IMR-90 (cell line): ENCODE measurements around the gene OR5H15. TPM values are rescaled to one million over a fixed set of nuclear protein-coding genes. Genes with fewer than 3 reads are reported as not detected.

Experiments used
- ATAC-seq: fragments of 200-7000 bp; cut with Tn5 transposase; 2 replicates; pipeline ENCODE4 v1.9.1; 2020; ENCODE audit warnings: low read depth, mild to moderate bottlenecking, moderate library complexity
- Bru-seq: library from RNA; stranded (reverse); fragments of 400-500 nt; gene quantifications from one replicate; lab custom pipeline; 2021; lab: Mats Ljungman, UMichigan
- BruChase-seq, 2 experiments: library from RNA; stranded (reverse); fragments of 400-500 nt; gene quantifications; one replicate each; lab custom pipeline; 2021; lab: Mats Ljungman, UMichigan
- BruUV-seq: library from RNA; stranded (reverse); fragments of 400-500 nt; replicated peaks from 2 replicates; lab custom pipeline; 2021; lab: Mats Ljungman, UMichigan
- CTCF ChIA-PET: fragments of 300-600 bp; formaldehyde crosslinking; extraction: SDS; loops from one replicate; lab custom pipeline; 2021; ENCODE audit warnings: antibody characterized with exemption; lab: Yijun Ruan, JAX
- POLR2A ChIA-PET: fragments of 300-600 bp; sonication (Branson Sonifier 250); formaldehyde crosslinking; loops from one replicate; lab custom pipeline; 2022; ENCODE audit warnings: antibody characterized with exemption; ENCODE audit not compliant: unreplicated experiment; lab: Charles Lee
- DNase-seq: peaks from one replicate; pipeline ENCODE4 v3.0.0; 2013
- H2AFZ ChIP-seq: replicated peaks from 2 replicates; pipeline ENCODE3; 2013; ENCODE audit warnings: low read length, mild to moderate bottlenecking; ENCODE audit not compliant: poor library complexity
- H2AK5ac ChIP-seq: 2 replicates; pipeline ENCODE4 v1.6.1; 2013; ENCODE audit warnings: low read depth, low read length, inconsistent platforms
- H2AK9ac ChIP-seq: replicated peaks from 2 replicates; pipeline ENCODE3; 2013; ENCODE audit warnings: mild to moderate bottlenecking, low read depth, low read length, moderate library complexity; ENCODE audit not compliant: poor library complexity
- H2BK120ac ChIP-seq: 2 replicates; pipeline ENCODE4 v1.6.1; 2013; ENCODE audit warnings: low read depth, low read length, inconsistent platforms
- H2BK15ac ChIP-seq: 3 replicates; pipeline ENCODE4 v1.6.1; 2013; ENCODE audit warnings: low read depth, low read length, inconsistent platforms
- H2BK20ac ChIP-seq: 2 replicates; pipeline ENCODE4 v1.6.1; 2013; ENCODE audit warnings: low read depth, mild to moderate bottlenecking, inconsistent platforms, low read length, moderate library complexity
- H2BK5ac ChIP-seq: 2 replicates; pipeline ENCODE4 v1.6.1; 2013; ENCODE audit warnings: mild to moderate bottlenecking, low read depth, low read length, inconsistent platforms; ENCODE audit not compliant: poor library complexity, severe bottlenecking
- H3K14ac ChIP-seq: replicated peaks from 2 replicates; pipeline ENCODE4 v1.6.1; 2013; ENCODE audit warnings: low read depth, low read length, inconsistent platforms
- H3K18ac ChIP-seq: 2 replicates; pipeline ENCODE4 v1.6.1; 2013; ENCODE audit warnings: low read depth, low read length, control low read depth
- H3K23ac ChIP-seq: 2 replicates; pipeline ENCODE4 v1.6.1; 2013; ENCODE audit warnings: low read depth, low read length, inconsistent platforms
- H3K27ac ChIP-seq: 2 replicates; pipeline ENCODE4 v1.5.1; 2013; ENCODE audit warnings: mild to moderate bottlenecking, control low read depth, low read length; ENCODE audit not compliant: insufficient read depth
- H3K27me3 ChIP-seq: 2 replicates; pipeline ENCODE4 v1.6.1; 2013; ENCODE audit warnings: low read length; ENCODE audit not compliant: control insufficient read depth, insufficient read depth
- H3K36me3 ChIP-seq: 2 replicates; pipeline ENCODE4 v1.6.1; 2013; ENCODE audit warnings: low read length, mixed read lengths; ENCODE audit not compliant: control insufficient read depth, insufficient read depth
- H3K4ac ChIP-seq: 2 replicates; pipeline ENCODE4 v1.6.1; 2013; ENCODE audit warnings: low read depth, low read length, inconsistent platforms
- H3K4me1 ChIP-seq: 2 replicates; pipeline ENCODE4 v1.6.1; 2013; ENCODE audit warnings: low read length, mixed read lengths; ENCODE audit not compliant: control insufficient read depth, insufficient read depth
- H3K4me2 ChIP-seq: 2 replicates; pipeline ENCODE4 v1.6.1; 2013; ENCODE audit warnings: low read depth, mild to moderate bottlenecking, control low read depth, low read length, moderate library complexity
- H3K4me3 ChIP-seq: 2 replicates; pipeline ENCODE4 v1.5.1; 2013; ENCODE audit warnings: low read depth, mild to moderate bottlenecking, control low read depth, low read length, moderate library complexity; ENCODE audit not compliant: insufficient read depth
- H3K56ac ChIP-seq: 2 replicates; pipeline ENCODE4 v1.6.1; 2013; ENCODE audit warnings: low read length, inconsistent platforms; ENCODE audit not compliant: insufficient read depth; ENCODE audit errors: extremely low read depth
- H3K79me1 ChIP-seq, 2 experiments: 2 replicates each; pipeline ENCODE4 v1.6.1; 2013; ENCODE audit warnings: low read length in 2 of 2, inconsistent platforms in 1 of 2, low read depth in 1 of 2
- H3K9ac ChIP-seq: 2 replicates; pipeline ENCODE4 v1.6.1; 2013; ENCODE audit warnings: low read depth, low read length, control low read depth
- H3K9me1 ChIP-seq: 2 replicates; pipeline ENCODE4 v1.6.1; 2013; ENCODE audit warnings: low read length, inconsistent platforms; ENCODE audit not compliant: insufficient read depth
- H3K9me3 ChIP-seq: 2 replicates; pipeline ENCODE4 v1.6.1; 2013; ENCODE audit warnings: low read length; ENCODE audit not compliant: control insufficient read depth, insufficient read depth
- H4K20me1 ChIP-seq: 2 replicates; pipeline ENCODE4 v1.6.1; 2013; ENCODE audit warnings: low read length, inconsistent platforms; ENCODE audit not compliant: insufficient read depth
- H4K5ac ChIP-seq: 2 replicates; pipeline ENCODE4 v1.6.1; 2013; ENCODE audit warnings: mild to moderate bottlenecking, low read depth, low read length, control low read depth
- H4K8ac ChIP-seq, 2 experiments: 2 replicates each; pipeline ENCODE4 v1.6.1; 2013; ENCODE audit warnings: low read depth in 2 of 2, low read length in 2 of 2, control low read depth in 1 of 2, inconsistent platforms in 1 of 2
- H4K91ac ChIP-seq: 2 replicates; pipeline ENCODE4 v1.6.1; 2013; ENCODE audit warnings: low read depth, low read length, inconsistent platforms; ENCODE audit not compliant: insufficient read depth
- BHLHE40 ChIP-seq: fragments of 150-350 bp; IDR thresholded peaks from 2 replicates; pipeline ENCODE4 v1.6.1; 2016; ENCODE audit warnings: mild to moderate bottlenecking, low read depth, low read length
- CEBPB ChIP-seq: IDR thresholded peaks from 2 replicates; pipeline ENCODE4 v1.6.1; 2012; ENCODE audit warnings: low read depth, low read length, improper control_type of control experiment
- CTCF ChIP-seq: conservative IDR thresholded peaks from 2 replicates; pipeline ENCODE4 v1.5.1; 2012; ENCODE audit warnings: mild to moderate bottlenecking, low read depth, low read length, improper control_type of control experiment
- ELK1 ChIP-seq: fragments of 150-350 bp; IDR thresholded peaks from 2 replicates; pipeline ENCODE4 v1.6.1; 2016; ENCODE audit warnings: low read depth, mild to moderate bottlenecking, low read length, moderate library complexity, borderline replicate concordance
- FOS ChIP-seq: fragments of 150-350 bp; IDR thresholded peaks from 2 replicates; pipeline ENCODE4 v1.6.1; 2016; ENCODE audit warnings: low read depth, low read length
- MAFK ChIP-seq: IDR thresholded peaks from 2 replicates; pipeline ENCODE4 v1.6.1; 2012; ENCODE audit warnings: low read depth, low read length, improper control_type of control experiment
- MXI1 ChIP-seq: IDR thresholded peaks from 2 replicates; pipeline ENCODE4 v1.6.1; 2012; ENCODE audit warnings: low read depth, mild to moderate bottlenecking, low read length, moderate library complexity, borderline replicate concordance
- NFE2L2 ChIP-seq: fragments of 150-350 bp; IDR thresholded peaks from 2 replicates; pipeline ENCODE4 v1.6.1; 2016; ENCODE audit warnings: low read depth, mild to moderate bottlenecking, low read length
- POLR2A ChIP-seq: IDR thresholded peaks from 2 replicates; pipeline ENCODE4 v1.6.1; 2012; ENCODE audit warnings: mild to moderate bottlenecking, low read depth, low read length
- RAD21 ChIP-seq: IDR thresholded peaks from 2 replicates; pipeline ENCODE4 v1.6.1; 2012; ENCODE audit warnings: low read length, improper control_type of control experiment
- RCOR1 ChIP-seq: IDR thresholded peaks from 2 replicates; pipeline ENCODE4 v1.6.1; 2012; ENCODE audit warnings: mild to moderate bottlenecking, low read length, improper control_type of control experiment; ENCODE audit not compliant: insufficient replicate concordance
- SMC3 ChIP-seq: fragments of 150-350 bp; IDR thresholded peaks from 2 replicates; pipeline ENCODE4 v1.6.1; 2016; ENCODE audit warnings: low read depth, mild to moderate bottlenecking, antibody characterized with exemption, low read length, moderate library complexity
- USF2 ChIP-seq: fragments of 150-350 bp; IDR thresholded peaks from 2 replicates; pipeline ENCODE4 v1.6.1; 2017; ENCODE audit warnings: mild to moderate bottlenecking, antibody characterized with exemption, low read length, low read depth
- WGBS, 2 experiments: methylation state at CpG; one replicate each; pipeline versions ENCODE4 v1.1.5 to v1.1.7; 2013; ENCODE audit warnings: missing lambda C conversion rate in 2 of 2; ENCODE audit not compliant: insufficient read length in 1 of 2; ENCODE audit errors: extremely low coverage in 2 of 2; 5-methylcytosine and 5-hydroxymethylcytosine counted together
- dilution Hi-C: fragments of 300-500 bp; cut with HindIII; formaldehyde crosslinking; loops from one replicate; pipeline ENCODE4 v1.14.3; 2018; ENCODE audit warnings: low sequenced_read_pairs; ENCODE audit not compliant: unreplicated experiment
- in situ Hi-C: fragments of 300-500 bp; cut with MboI; formaldehyde crosslinking; loops from 3 replicates; pipeline ENCODE4 v1.14.3; 2019; ENCODE audit warnings: low sequenced_read_pairs, inconsistent platforms, mixed read lengths
- intact Hi-C: fragments of 100-400 bp; cut with micrococcal nuclease; formaldehyde crosslinking; loops from 2 replicates; pipeline ENCODE4 v1.10.0; 2022
- long read RNA-seq: library from polyadenylated mRNA; unstranded; transcript quantifications from one replicate; pipeline ENCODE4 v2.0.0, GENCODE V29; 2021; ENCODE audit not compliant: unreplicated experiment
- polyA plus RNA-seq, 3 experiments: library from polyadenylated mRNA; depleted of rRNA; stranded (reverse); fragments of >200 nt; gene quantifications; 2 replicates each; pipeline ENCODE4 v1.2.3, GENCODE V29; 2012; ENCODE audit warnings: low replicate concordance in 1 of 3
- total RNA-seq: library from RNA; depleted of rRNA; stranded (reverse); fragments of >200 nt; gene quantifications from 2 replicates; pipeline ENCODE4 v1.2.3, GENCODE V29; 2012; rRNA removed

OR5H15 gene
- total RNA-seq (not detected in 2 replicates), polyA plus RNA-seq (2012; rRNA removed) (not detected in 2 replicates), Bru-seq, nascent RNA (not detected), BruChase-seq, experiment 1, labeled RNA remaining after a 6-hour chase (not detected), BruChase-seq, experiment 2, labeled RNA remaining after a 2-hour chase (not detected)
- polyA plus RNA-seq (2012; cell fraction: cytosol; rRNA removed), result not detected in 2 replicates
- polyA plus RNA-seq (2012; cell fraction: nucleus; rRNA removed; ENCODE audit: low replicate concordance), result not detected in 2 replicates
- long read RNA-seq, result 0 reads

GRCh38 chr3:98166396-98166795 lies at the start of gene OR5H15:
OR5H15 (plus strand) TSS chr3:98166696; CDS start chr3:98168700, 2,004 bp downstream.
- BruUV-seq, result no TSS peak
- Histone ChIP-seq H3K56ac (no peak within 1 kb of the TSS), H3K4me2 (no peak within 1 kb of the TSS), H4K20me1 (no peaks in the 10 kb centered on the region), H3K27me3 (no peaks in the 10 kb centered on the region), H3K9me1 (no peaks in the 10 kb centered on the region), H3K36me3 (no peaks in the 10 kb centered on the region), H3K9ac (no peak within 1 kb of the TSS), H3K4me3 (no peak within 1 kb of the TSS), H3K27ac (no peak within 1 kb of the TSS), H4K91ac (no peak within 1 kb of the TSS), H3K23ac (no peak within 1 kb of the TSS), H3K79me1 (no peaks in the 10 kb centered on the region), H2BK20ac (no peak within 1 kb of the TSS), H3K18ac (no peak within 1 kb of the TSS), H2BK15ac (no peak within 1 kb of the TSS), H2BK120ac (no peak within 1 kb of the TSS), H3K9me3 (no peaks in the 10 kb centered on the region), H4K5ac (no peak within 1 kb of the TSS), H3K4me1 (no peaks in the 10 kb centered on the region), H2AFZ (no peak within 1 kb of the TSS), H2AK9ac (no peak within 1 kb of the TSS), H2BK5ac (no peak within 1 kb of the TSS), H2AK5ac (no peak within 1 kb of the TSS), H4K8ac (no peak within 1 kb of the TSS), H3K4ac (no peak within 1 kb of the TSS), H3K14ac (no peak within 1 kb of the TSS)
- WGBS, 2 experiments, result no CpG with 5 or more reads among the region's 3 CpGs
- DNase-seq, result no peak
- TF ChIP-seq SMC3 (no peak), CTCF (no peak), NFE2L2 (no peak), USF2 (no peak), BHLHE40 (no peak), ELK1 (no peak), MAFK (no peak), RAD21 (no peak), MXI1 (no peak), CEBPB (no peak), FOS (no peak), POLR2A (no peak), RCOR1 (no peak)
- in situ Hi-C loops, result no loop called here
- POLR2A ChIA-PET, result no interaction called here
- CTCF ChIA-PET, result interaction anchor here (0.5 kb wide), 1 partner anchor 27 kb away, joined by 5 read pairs; no protein-coding TSS in a partner anchor
- dilution Hi-C loops, result no loop called here
- intact Hi-C loops, result no loop called here
- ATAC-seq, result no peak
